ENCODE results near the gene CHN1.

Gene CHN1

DNA sequence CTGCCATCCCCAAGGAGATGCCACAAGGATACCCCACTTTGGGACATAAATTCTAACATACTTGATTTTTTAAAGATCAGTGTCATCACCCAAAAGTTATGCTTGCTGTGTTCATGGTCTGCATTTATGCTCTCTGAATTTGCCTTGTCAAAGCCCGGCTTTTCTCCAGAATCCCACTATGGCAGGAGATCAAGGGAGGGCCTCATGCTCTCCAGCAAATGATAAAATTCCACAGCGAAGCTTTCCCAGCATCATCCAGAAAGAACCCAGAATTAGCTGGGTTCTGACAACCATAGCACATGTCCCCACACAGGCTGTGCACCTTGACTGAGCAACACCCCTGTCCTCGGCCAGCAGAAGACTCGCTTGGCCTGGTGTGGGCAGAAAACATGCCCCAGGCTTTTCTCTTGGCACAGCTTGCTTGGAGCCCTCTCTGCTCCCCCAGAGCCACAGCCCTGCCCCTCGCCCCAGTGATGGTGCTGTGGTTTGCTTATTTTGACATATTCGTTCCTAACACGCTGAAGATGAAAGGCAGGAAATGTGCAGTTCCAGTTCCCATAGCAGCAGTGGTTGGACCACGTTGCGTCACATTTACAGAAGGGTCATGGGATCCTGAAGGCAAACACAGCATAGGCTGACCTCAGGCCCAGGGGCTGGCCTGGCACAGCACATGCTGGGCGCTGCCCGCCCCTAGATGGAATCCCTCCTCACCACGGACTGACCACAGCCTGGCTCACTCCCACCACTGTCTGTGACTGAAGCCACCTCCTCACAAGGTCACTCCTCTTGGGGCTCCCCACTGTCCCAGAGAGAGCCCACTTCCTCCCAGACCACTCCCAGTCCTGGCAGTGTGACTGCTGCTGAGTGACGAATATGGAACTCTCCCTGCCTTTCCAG lies 226.8 kb downstream of the CHN1 start:
- TF ChIP-seq, protein P1, sequence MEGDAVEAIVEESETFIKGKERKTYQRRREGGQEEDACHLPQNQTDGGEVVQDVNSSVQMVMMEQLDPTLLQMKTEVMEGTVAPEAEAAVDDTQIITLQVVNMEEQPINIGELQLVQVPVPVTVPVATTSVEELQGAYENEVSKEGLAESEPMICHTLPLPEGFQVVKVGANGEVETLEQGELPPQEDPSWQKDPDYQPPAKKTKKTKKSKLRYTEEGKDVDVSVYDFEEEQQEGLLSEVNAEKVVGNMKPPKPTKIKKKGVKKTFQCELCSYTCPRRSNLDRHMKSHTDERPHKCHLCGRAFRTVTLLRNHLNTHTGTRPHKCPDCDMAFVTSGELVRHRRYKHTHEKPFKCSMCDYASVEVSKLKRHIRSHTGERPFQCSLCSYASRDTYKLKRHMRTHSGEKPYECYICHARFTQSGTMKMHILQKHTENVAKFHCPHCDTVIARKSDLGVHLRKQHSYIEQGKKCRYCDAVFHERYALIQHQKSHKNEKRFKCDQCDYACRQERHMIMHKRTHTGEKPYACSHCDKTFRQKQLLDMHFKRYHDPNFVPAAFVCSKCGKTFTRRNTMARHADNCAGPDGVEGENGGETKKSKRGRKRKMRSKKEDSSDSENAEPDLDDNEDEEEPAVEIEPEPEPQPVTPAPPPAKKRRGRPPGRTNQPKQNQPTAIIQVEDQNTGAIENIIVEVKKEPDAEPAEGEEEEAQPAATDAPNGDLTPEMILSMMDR (IDR thresholded peaks at IDR 0.05; ENCODE audit: control insufficient read depth, insufficient read depth, low read depth, low read length, missing control alignments) = no peak
- DNase-seq (ENCODE audit: low read depth) = peak; percentile 98
- H3K4me3 ChIP-seq (ENCODE audit: control insufficient read depth, low read depth, low read length) = no peak overlapping the region

DNA sequence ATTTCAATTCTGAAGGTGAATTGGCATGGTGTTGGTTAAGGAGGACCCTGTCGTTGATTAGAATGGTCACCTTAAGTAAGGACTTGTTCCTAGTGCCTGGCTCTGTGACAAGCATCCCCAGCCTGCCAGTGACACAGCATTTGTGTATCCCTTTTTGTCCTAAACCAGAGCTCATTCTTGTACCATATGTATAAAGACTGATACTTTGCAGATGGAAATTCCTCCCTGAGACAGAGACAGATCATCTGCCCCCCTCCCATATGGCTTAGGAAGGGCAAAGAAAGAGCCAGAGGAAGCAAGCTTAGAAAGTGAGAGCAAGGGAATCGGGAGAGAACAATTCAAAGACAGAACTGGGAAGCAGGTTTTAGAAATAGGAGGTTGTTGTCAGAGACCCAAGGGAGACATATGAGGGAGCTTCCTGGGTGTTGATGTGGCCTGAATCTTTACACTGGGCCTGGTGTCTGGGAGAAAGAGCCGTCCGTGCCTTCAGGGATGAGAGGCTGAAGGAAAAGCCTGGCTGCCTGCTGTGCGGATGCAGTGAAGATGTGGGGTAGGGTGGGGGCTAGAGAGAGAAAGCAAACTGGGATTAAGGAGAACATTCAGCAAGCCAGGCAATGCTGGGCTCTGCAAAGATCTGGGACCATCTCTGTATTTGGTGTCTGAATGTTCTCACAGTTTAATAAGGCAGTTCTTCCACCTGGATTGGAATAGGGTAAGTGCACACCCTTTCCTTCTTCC lies 227.7 kb downstream of the CHN1 start:
- TF ChIP-seq, protein P1 (IDR thresholded peaks at IDR 0.05; ENCODE audit: control insufficient read depth, insufficient read depth, low read depth, low read length, missing control alignments) = no peak
- no peak for DNase-seq (ENCODE audit: low read depth)
- no peak overlapping the region for H3K4me3 ChIP-seq (ENCODE audit: control insufficient read depth, low read depth, low read length)

DNA sequence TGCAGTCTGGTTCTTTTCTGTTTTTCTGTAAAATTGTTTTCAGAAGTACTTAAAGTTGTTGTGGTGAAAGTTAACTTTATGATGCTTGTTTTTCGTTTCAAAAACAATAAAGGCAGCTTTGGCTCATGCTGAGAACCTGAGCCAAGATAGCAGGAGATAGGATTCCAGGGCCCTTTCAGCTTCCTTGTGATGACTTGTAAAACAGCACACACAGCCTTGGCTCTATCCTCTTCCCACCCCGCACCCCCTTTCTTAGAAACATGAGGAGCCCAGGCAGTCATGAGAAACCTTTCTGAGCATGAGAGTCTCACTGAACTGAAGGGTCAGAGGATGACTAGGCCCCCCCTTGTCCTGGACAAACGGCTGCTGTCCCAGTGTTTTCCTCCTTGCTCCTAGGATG lies 228.5 kb downstream of the CHN1 start:
- no peak for DNase-seq (ENCODE audit: low read depth)
- H3K4me3 ChIP-seq (ENCODE audit: control insufficient read depth, low read depth, low read length) = no peak overlapping the region
- TF ChIP-seq, protein P1 (IDR thresholded peaks at IDR 0.05; ENCODE audit: control insufficient read depth, insufficient read depth, low read depth, low read length, missing control alignments) = no peak

DNA sequence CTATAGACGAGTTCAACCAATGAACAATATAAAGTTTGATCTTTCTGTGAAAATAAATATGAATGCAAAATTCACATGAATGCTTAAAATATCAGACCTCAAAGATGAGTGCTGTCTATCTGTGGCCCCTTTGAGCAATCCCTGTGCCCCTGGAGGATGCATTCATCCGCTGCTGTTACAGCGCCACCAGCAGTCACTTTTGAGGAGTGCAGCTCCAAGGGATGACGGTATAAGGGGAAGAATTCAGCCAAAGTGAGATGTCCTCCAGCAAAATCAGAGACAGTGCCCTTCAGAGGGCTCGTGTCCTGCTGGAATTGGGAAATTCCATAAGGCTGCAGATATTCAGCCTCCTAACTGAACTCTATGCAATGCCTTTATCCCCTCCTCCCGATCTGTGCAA lies 229.0 kb downstream of the CHN1 start:
- no peak overlapping the region for H3K4me3 ChIP-seq (ENCODE audit: control insufficient read depth, low read depth, low read length)
- TF ChIP-seq, protein P1 (IDR thresholded peaks at IDR 0.05; ENCODE audit: control insufficient read depth, insufficient read depth, low read depth, low read length, missing control alignments) = peak; percentile 38
- no peak for DNase-seq (ENCODE audit: low read depth)

DNA sequence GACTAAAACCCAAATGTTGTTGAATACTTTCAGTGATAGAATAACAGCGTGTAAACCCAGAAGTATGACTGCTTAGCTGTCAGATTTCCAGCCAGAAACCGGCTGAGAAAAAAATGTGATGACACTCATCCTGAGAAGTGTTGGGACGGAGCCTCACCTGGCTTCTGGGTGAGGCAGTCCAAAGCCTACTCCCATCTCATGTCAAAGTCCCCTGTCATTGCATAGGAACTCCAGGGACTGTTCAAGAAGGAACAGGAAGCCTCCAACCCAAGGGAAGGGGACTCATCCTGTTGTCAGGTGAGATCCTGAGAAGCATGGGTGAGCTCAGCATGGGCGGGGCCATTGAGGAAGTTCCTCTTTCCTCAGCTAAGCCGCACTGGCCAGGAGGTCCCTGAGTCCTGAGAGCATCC lies 229.6 kb downstream of the CHN1 start:
- no peak overlapping the region for H3K4me3 ChIP-seq (ENCODE audit: control insufficient read depth, low read depth, low read length)
- TF ChIP-seq, protein P1 (IDR thresholded peaks at IDR 0.05; ENCODE audit: control insufficient read depth, insufficient read depth, low read depth, low read length, missing control alignments) = no peak
- no peak for DNase-seq (ENCODE audit: low read depth)

DNA sequence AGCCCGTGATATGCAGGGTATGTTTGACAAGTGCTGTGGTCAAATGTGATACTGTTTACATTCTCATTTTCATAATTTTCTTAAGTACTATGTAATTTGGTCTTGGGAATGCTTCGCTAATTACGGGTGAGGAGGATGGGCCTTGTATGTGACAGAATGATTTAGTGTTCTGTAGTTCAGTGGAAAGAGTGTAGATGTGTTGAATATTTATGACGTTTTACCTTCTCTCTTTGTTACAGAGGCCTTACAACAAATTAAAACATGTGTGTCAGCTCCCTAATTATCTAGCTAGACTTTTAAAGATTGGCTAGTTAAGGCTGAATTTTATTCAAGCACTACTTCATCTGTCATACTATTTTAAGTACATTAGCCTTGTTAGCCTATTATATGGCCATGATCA lies 230.3 kb downstream of the CHN1 start:
- TF ChIP-seq, protein P1 (IDR thresholded peaks at IDR 0.05; ENCODE audit: control insufficient read depth, insufficient read depth, low read depth, low read length, missing control alignments) = no peak

More for the DNA sequence above, 230.3 kb downstream of the CHN1 start:
- DNase-seq (ENCODE audit: low read depth) = no peak
- H3K4me3 ChIP-seq (ENCODE audit: control insufficient read depth, low read depth, low read length) = no peak overlapping the region

All from AG09309 (cell line).